BLaER1 treated with 17β-estradiol and CSF1 and Interleukin-3, amounts not matched to agents 10 nM and 100 nM (cell line): ENCODE measurements around the gene SLC16A8.
A peak's percentile ranks its signal among the peaks of the same experiment; 100 is the strongest.
"Not testable (repeated sequence)": the region's sequence is repeated elsewhere in the genome, so short reads cannot be mapped to it uniquely, and the experiment has no call there.

Experiments used
- H3K27ac ChIP-seq, 11 experiments: shearing (Covaris generic); formaldehyde crosslinking; 2 replicates each; pipeline ENCODE4 v1.8.1; 2022
- H3K27me3 ChIP-seq, 11 experiments: shearing (Covaris generic); formaldehyde crosslinking; 2 replicates each; pipeline ENCODE4 v1.8.1; 2022
- H3K36me3 ChIP-seq, 11 experiments: shearing (Covaris generic); formaldehyde crosslinking; 2 replicates each; pipeline ENCODE4 v1.8.1; 2022
- H3K4me1 ChIP-seq, 10 experiments: shearing (Covaris generic); formaldehyde crosslinking; 2 replicates each; pipeline ENCODE4 v1.8.1; 2022
- H3K4me2 ChIP-seq, 11 experiments: shearing (Covaris generic); formaldehyde crosslinking; 2 replicates each; pipeline ENCODE4 v1.8.1; 2022
- H3K4me3 ChIP-seq, 10 experiments: shearing (Covaris generic); formaldehyde crosslinking; 2 replicates each; pipeline ENCODE4 v1.8.1; 2022
- H3K9ac ChIP-seq, 11 experiments: shearing (Covaris generic); formaldehyde crosslinking; 2 replicates each; pipeline ENCODE4 v1.8.1; 2022
- H3K9me3 ChIP-seq, 11 experiments: shearing (Covaris generic); formaldehyde crosslinking; replicated peaks in 1 of 11; 2 replicates each; pipeline ENCODE4 v1.8.1; 2022
- H4K20me1 ChIP-seq, 11 experiments: shearing (Covaris generic); formaldehyde crosslinking; 2 replicates each; pipeline ENCODE4 v1.8.1; 2022
- Cebpa-rat ChIP-seq, 11 experiments: shearing (Covaris generic); IDR thresholded peaks; 2 replicates each; pipeline ENCODE4 v1.8.1; 2022

SLC16A8 gene

GRCh38 chr22:38042488-38042790 is 41.5 kb downstream of the SLC16A8 start:
- no peaks in the 10 kb centered on the region for H3K9me3 ChIP-seq
- H3K4me1 ChIP-seq, result peaks cover 14 to 26% (median 20%) of the 10 kb centered on the region in 10 experiments
- no peak overlapping the region; a peak in 2 of 20 replicates for H3K4me3 ChIP-seq
- H4K20me1 ChIP-seq, result peaks cover 0 to 5% (median 0%) of the 10 kb centered on the region in 11 experiments; a peak in 1 of 22 replicates
- no peak for TF ChIP-seq Cebpa-rat (IDR thresholded peaks at IDR 0.05)
- peak overlapping the region in 6 of 11 experiments; percentile 9 to 28 (median 14); a peak in 2 of 22 replicates for H3K9ac ChIP-seq
- H3K4me2 ChIP-seq, result peak overlapping the region; percentile 39 to 97 (median 79); a peak in 21 of 22 replicates
- H3K27ac ChIP-seq, result peak overlapping the region in 7 of 11 experiments; percentile 10 to 46 (median 41); a peak in 10 of 22 replicates
- H3K27me3 ChIP-seq, result no peaks in the 10 kb centered on the region
- no peaks in the 10 kb centered on the region for H3K36me3 ChIP-seq

GRCh38 chr22:38041760-38042487 is 42.1 kb downstream of the SLC16A8 start:
- Histone ChIP-seq H4K20me1 (peaks cover 0 to 5% (median 0%) of the 10 kb centered on the region in 11 experiments; a peak in 1 of 22 replicates), H3K4me1 (peaks cover 15 to 27% (median 20%) of the 10 kb centered on the region in 10 experiments), H3K9ac (peak overlapping the region in 5 of 11 experiments; percentile 9 to 28 (median 11); a peak in 3 of 22 replicates), H3K4me3 (no peak overlapping the region; a peak in 2 of 20 replicates), H3K36me3 (no peaks in the 10 kb centered on the region), H3K27ac (peak overlapping the region in 7 of 11 experiments; percentile 10 to 46 (median 41); a peak in 12 of 22 replicates), H3K27me3 (no peaks in the 10 kb centered on the region), H3K9me3 (no peaks in the 10 kb centered on the region), H3K4me2 (peak overlapping the region; percentile 39 to 97 (median 79))
- peak in 6 of 11 experiments; percentile 10 to 47 (median 40); a peak in 5 of 22 replicates for TF ChIP-seq Cebpa-rat (IDR thresholded peaks at IDR 0.05)

- TF ChIP-seq Cebpa-rat (IDR thresholded peaks at IDR 0.05), result no peak
- H3K4me2 ChIP-seq, result peak overlapping the region in 10 of 11 experiments; percentile 53 to 97 (median 81); a peak in 17 of 22 replicates
- no peak overlapping the region for H3K27ac ChIP-seq
These were observed 42.8 kb downstream of the SLC16A8 start for GRCh38 chr22:38040953-38041759.

GRCh38 chr22:38038890-38039812 is 44.8 kb downstream of the SLC16A8 start:
- TF ChIP-seq Cebpa-rat (IDR thresholded peaks at IDR 0.05), result no peak
- Histone ChIP-seq H3K27ac (no peak overlapping the region), H3K9ac (no peak overlapping the region), H3K4me1 (peaks cover 43 to 55% (median 44%) of the 10 kb centered on the region in 10 experiments), H3K4me2 (no peak overlapping the region), H4K20me1 (peaks cover 0 to 5% (median 0%) of the 10 kb centered on the region in 11 experiments; a peak in 1 of 22 replicates), H3K4me3 (no peak overlapping the region), H3K9me3 (no peaks in the 10 kb centered on the region), H3K36me3 (no peaks in the 10 kb centered on the region), H3K27me3 (no peaks in the 10 kb centered on the region)

More at GRCh38 chr22:38040953-38041759, 42.8 kb downstream of the SLC16A8 start:
- no peaks in the 10 kb centered on the region for H3K27me3 ChIP-seq
- H3K9ac ChIP-seq, result no peak overlapping the region
- H4K20me1 ChIP-seq, result peaks cover 0 to 5% (median 0%) of the 10 kb centered on the region in 11 experiments; a peak in 1 of 22 replicates
- H3K4me3 ChIP-seq, result no peak overlapping the region
- H3K9me3 ChIP-seq, result no peaks in the 10 kb centered on the region
- no peaks in the 10 kb centered on the region for H3K36me3 ChIP-seq
- H3K4me1 ChIP-seq, result peaks cover 23 to 35% (median 24%) of the 10 kb centered on the region in 10 experiments

GRCh38 chr22:38038426-38038825 is 45.6 kb downstream of the SLC16A8 start:
- Histone ChIP-seq H3K4me1 (peaks cover 47 to 62% (median 50%) of the 10 kb centered on the region in 10 experiments), H3K36me3 (no peaks in the 10 kb centered on the region), H3K9ac (no peak overlapping the region), H3K27me3 (no peaks in the 10 kb centered on the region), H4K20me1 (peaks cover 0 to 5% (median 0%) of the 10 kb centered on the region in 11 experiments; a peak in 1 of 22 replicates), H3K4me3 (no peak overlapping the region), H3K9me3 (no peaks in the 10 kb centered on the region), H3K4me2 (no peak overlapping the region), H3K27ac (no peak overlapping the region)
- no peak for TF ChIP-seq Cebpa-rat (IDR thresholded peaks at IDR 0.05)

GRCh38 chr22:38037367-38038150 is 46.4 kb downstream of the SLC16A8 start:
- not testable (repeated sequence) for H3K4me2 ChIP-seq, H3K27ac ChIP-seq, H3K9me3 ChIP-seq, H3K36me3 ChIP-seq, H3K9ac ChIP-seq, H3K4me3 ChIP-seq, H4K20me1 ChIP-seq, H3K27me3 ChIP-seq
- peaks cover 47 to 62% (median 56%) of the 10 kb centered on the region in 10 experiments for H3K4me1 ChIP-seq

- no peak overlapping the region for H3K4me3 ChIP-seq
- H3K4me2 ChIP-seq, result peak overlapping the region in 9 of 11 experiments; percentile 58 to 93 (median 76); a peak in 14 of 22 replicates
- H3K36me3 ChIP-seq, result no peaks in the 10 kb centered on the region
- TF ChIP-seq Cebpa-rat (IDR thresholded peaks at IDR 0.05), result no peak
- H3K27ac ChIP-seq, result no peak overlapping the region
- peaks cover 41 to 58% (median 51%) of the 10 kb centered on the region in 10 experiments for H3K4me1 ChIP-seq
- H4K20me1 ChIP-seq, result no peaks in the 10 kb centered on the region
- no peaks in the 10 kb centered on the region for H3K27me3 ChIP-seq
- 0 out of 22 replicates have a peak overlapping the region, but pooled peaks of 1 of the 11 experiments have one; percentile 20 for H3K9ac ChIP-seq
- no peaks in the 10 kb centered on the region for H3K9me3 ChIP-seq
These were observed 47.5 kb downstream of the SLC16A8 start for GRCh38 chr22:38036392-38037062.
